ENCODE results near the gene CALCOCO1. TPM values are rescaled to one million over a fixed set of nuclear protein-coding genes. Genes with fewer than 3 reads are reported as not detected.

Gene CALCOCO1
- total and polyA plus RNA-seq, 9 of the 15 experiments (the other 6 are each of a cell fraction or from before 2014, with no cell fraction given), result 1.9 to 31.8 (median 11.0) TPM

GRCh38 chr12:53706080-53706479, 21.2 kb downstream of the CALCOCO1 start:
- Histone ChIP-seq H3K9me1 (ENCODE audit: control insufficient read depth, insufficient read depth, low read length) (no peaks in the 10 kb centered on the region), H2AFZ (ENCODE audit: low read depth, low read length) (no peak overlapping the region), H3K4me3 (no peak overlapping the region), H3K27me3 (ENCODE audit: control insufficient read depth in 2 of 2, insufficient read depth in 2 of 2, low read length in 2 of 2) (peaks cover 49 to 68% of the 10 kb centered on the region in 2 experiments), H3K27ac (ENCODE audit: extremely low read depth, low read depth, low read length) (no peak overlapping the region), H3K79me2 (ENCODE audit: control insufficient read depth, insufficient read depth, low read length) (no peaks in the 10 kb centered on the region), H3K9me3 (replicated peaks; ENCODE audit: control insufficient read depth, insufficient read depth, low read depth, low read length) (no peaks in the 10 kb centered on the region), H3K4me1 (replicated peaks in 1 of 2; ENCODE audit: control insufficient read depth in 2 of 2, insufficient read depth in 2 of 2, low read length in 2 of 2) (no peaks in the 10 kb centered on the region), H3K36me3 (ENCODE audit: control insufficient read depth, insufficient read depth, low read length) (no peaks in the 10 kb centered on the region), H3K4me2 (ENCODE audit: insufficient read depth, low read length) (no peak overlapping the region), H3K9ac (ENCODE audit: insufficient read depth in 1 of 2, low read depth in 2 of 2, low read length in 2 of 2) (no peak overlapping the region), H4K20me1 (replicated peaks; ENCODE audit: control insufficient read depth, insufficient read depth, low read length) (0 out of 2 replicates have a peak, but pooled peaks cover 10% of the 10 kb centered on the region)
- ChIA-PET POLR2A (no interaction called here), CTCF (ENCODE audit: low intra/inter-chr PET ratio) (interaction anchor here (9.5 kb wide), 1 partner anchor 38 kb away, joined by 252 read pairs; no protein-coding TSS in a partner anchor)
- intact Hi-C loops (cut with micrococcal nuclease) (no loop called here), in situ Hi-C loops (cut with MboI) (no loop called here)
- ATAC-seq (no peak), DNase-seq (ENCODE audit: extremely low read depth in 1 of 4, low spot score in 3 of 4) (no peak), FAIRE-seq (no peak)
- BruUV-seq (replicated peaks), result no TSS peak
- TF ChIP-seq SIN3A (IDR thresholded peaks at IDR 0.05; ENCODE audit: borderline replicate concordance in 2 of 2, control insufficient read depth in 1 of 2, low read depth in 2 of 2, low read length in 2 of 2) (no peak), CBX3 (IDR thresholded peaks at IDR 0.05; ENCODE audit: borderline replicate concordance in 1 of 2, low read length in 2 of 2) (no peak), RERE (CRISPR knock-in tag; IDR thresholded peaks at IDR 0.05; ENCODE audit: borderline replicate concordance) (no peak), HDGF (IDR thresholded peaks at IDR 0.05) (no peak), SNIP1 (IDR thresholded peaks at IDR 0.05; ENCODE audit: low read depth) (no peak), ETS1 (conservative IDR thresholded peaks at IDR 0.05; ENCODE audit: control insufficient read depth, low read depth, low read length) (no peak)
- 0% methylated on average over 1 of the region's 1 CpG for WGBS (ENCODE audit: insufficient coverage, low coverage, missing lambda C conversion rate)
